HG02938 (cell line): ENCODE results near the gene DECR2.
"Not testable (repeated sequence)": the region's sequence is repeated elsewhere in the genome, so short reads cannot be mapped to it uniquely, and the experiment has no call there.

ENCODE experiments used
- ATAC-seq: cut with Tn5 transposase; IDR thresholded peaks from one replicate; pipeline ENCODE4 v1.9.1; 2021; ENCODE audit warnings: mild to moderate bottlenecking, moderate library complexity; ENCODE audit not compliant: unreplicated experiment

Gene DECR2

DNA sequence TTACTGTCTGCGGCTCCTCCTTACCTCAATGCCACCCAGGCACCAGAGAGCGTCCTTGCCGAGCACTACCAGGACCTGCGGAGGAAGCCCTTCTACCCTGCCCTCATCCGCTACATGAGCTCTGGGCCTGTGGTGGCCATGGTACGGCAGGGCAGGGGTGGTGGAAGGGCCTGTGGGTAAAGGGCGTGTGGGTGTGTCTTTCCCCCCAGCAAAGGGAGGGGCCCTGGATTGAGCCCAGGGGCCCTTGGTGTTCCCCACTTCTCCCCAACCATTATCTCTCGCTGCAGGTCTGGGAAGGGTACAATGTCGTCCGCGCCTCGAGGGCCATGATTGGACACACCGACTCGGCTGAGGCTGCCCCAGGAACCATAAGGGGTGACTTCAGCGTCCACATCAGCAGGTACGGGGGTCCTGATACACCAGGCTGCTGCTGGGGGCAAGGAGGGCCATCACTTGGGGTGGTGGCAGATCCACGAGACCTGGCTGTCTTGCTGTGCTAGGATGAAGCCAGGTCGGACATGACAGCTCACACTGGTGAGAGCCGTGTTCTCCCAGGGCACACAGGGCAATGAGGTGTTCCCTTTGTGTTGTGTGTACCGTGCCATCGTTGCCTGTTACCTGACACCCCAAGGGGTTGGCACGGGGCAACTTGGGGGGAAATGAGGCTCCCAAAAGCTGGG, 2.2 kb upstream of the DECR2 start:
- no peak for ATAC-seq

DNA sequence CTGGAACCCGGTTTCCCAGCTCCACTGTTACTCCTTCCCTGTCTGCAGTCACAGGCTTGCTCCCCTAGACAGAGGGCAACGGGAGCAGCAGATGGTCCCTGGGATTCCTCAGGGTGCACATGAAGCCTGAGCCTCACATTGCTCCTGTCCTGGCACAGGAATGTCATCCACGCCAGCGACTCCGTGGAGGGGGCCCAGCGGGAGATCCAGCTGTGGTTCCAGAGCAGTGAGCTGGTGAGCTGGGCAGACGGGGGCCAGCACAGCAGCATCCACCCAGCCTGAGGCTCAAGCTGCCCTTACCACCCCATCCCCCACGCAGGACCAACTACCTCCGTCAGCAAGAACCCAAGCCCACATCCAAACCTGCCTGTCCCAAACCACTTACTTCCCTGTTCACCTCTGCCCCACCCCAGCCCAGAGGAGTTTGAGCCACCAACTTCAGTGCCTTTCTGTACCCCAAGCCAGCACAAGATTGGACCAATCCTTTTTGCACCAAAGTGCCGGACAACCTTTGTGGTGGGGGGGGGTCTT, 1.6 kb upstream of the DECR2 start:
- ATAC-seq: no peak

DNA sequence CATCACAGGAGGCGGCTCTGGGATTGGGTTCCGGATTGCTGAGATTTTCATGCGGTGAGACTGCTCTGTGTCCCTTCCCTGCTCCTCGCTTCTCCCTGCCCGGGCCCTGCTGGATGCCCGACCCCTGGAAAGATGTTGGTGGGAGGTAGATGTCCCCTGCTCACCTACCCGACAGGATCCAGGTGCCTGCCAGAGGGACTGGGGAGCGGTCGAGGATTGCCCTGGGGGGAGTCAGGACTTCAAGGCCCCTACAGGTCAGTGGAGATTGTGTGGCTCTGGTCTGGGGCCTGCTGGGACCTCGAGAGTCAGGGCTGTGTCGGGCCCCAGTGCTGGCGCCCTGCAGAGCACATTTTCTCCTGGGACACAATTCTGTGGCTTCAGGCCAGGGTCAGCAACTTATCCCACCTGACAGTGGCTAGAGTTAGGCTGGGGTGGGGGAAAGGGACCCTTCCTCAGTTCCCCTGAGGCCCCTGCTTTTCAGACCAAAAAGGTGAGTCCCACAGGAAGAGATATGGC, 3.3 kb downstream of the DECR2 start:
- ATAC-seq: no peak

DNA sequence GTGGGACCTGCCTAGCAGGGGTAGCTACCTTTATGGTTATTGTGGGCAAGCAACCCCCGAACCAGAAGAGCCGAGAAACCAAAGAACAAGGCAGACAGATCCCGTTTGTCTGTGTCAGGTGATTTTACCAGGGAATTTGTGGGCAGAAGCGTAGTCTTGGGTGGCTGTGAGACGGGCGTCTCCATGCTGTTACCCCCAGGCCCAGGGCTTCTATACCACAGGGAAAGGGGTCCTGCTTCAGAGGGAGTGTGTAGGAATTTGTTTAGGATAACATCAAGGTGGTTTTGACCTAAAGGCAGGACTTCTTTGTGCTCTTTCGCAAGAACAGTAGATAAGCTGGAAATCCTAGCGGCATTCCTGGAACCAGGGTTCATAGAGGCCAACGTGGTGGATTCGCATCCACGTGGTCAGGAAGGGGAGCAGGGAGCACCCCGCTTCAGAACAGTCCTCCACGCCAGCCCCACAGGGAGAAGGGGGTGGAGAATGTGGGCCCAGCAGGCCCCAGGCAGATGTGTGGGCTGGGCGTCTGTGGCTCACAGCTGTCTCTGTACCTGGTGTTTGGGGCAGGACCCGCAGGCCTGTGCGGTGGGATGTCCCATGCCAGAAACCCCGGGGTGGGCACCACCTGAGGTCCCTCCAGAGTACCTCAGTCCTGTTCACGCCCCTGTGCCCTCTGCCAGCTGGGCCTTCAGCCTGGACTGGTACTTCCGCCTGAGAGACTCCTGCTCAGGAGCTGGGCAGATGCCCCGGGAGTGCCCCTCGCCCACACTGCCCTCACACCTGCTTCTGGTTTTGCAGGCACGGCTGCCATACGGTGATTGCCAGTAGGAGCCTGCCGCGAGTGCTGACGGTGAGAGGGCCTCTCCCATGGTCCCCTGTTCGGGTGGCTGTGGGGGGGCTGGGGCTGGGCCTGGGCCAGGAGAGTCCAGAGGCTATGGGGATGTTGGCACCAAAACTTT, 4.1 kb downstream of the DECR2 start:
- no peak for ATAC-seq

DNA sequence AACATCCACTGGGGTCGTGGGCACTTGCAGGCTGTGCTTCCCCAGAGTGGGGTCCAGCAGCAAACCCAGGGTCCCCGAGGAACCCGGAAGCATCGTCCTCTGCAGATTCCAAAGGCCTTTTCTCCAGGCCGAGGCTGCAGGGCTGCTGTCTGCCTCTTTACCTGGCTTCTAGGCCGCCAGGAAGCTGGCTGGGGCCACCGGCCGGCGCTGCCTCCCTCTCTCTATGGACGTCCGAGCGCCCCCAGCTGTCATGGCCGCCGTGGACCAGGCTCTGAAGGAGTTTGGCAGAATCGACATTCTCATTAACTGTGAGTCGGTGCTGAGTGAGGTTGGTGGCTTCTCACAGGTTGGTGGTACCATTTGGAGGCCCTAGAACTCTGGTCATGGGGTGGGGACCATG, 5.6 kb downstream of the DECR2 start:
- ATAC-seq: no peak

DNA sequence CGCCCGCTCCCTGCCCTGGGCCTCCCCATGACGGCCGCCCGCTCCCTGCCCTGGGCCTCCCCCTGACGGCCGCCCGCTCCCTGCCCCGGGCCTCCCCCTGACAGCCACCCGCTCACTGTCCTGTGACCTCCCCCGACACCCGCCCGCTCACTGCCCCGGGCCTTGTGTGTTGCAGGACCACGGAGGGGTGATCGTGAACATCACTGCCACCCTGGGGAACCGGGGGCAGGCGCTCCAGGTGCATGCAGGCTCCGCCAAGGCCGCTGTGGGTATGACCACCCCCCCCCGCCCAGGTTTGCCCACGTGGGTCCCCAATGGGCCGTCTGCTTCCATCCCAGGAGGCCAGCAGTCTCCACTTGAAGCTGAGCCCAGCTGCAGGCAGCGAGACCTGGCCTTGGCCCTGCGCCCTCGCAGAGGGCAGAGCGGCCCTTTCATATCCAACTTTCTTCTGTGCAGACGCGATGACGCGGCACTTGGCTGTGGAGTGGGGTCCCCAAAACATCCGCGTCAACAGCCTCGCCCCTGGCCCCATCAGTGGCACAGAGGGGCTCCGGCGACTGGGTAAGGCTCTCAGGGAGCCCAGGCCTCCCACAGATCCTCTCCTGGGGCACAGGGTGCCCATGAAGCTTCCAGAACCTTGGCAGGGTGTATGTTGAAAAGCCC, 9.0 kb downstream of the DECR2 start:
- ATAC-seq: no peak

DNA sequence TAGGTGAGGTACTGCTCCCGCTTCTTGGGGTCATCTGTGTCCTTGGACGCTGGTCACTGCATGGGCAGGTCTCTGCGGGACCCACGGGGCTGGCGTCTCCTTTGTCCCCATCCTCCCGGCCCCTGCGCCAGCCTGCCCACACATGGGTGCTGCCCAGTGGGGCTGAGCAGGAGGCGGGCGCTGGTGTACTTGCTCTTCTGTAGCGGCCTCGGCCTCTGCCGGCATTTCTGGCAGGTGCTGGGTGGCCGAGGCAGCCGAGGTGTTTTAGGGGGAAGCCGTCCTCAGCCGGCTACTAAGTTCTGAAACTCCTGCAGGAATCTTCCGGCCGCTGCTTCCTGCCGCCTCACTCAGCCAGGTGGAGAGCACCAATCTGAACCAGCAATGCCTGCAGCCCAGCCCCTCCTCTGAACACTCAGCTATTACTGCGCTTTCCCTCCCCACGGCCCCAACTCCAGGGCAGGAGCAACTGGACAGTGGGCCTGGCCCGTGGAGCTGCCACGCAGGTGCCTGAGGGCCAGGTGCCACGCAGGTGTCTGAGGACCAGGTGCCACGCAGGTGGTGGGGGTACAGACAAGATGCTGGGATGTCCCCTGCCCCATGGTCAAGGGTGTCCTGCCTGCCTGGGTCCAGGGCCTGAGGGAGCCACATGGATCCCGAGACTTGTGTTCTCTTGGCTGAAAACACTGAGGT, 10.0 kb downstream of the DECR2 start:
- no peak for ATAC-seq

DNA sequence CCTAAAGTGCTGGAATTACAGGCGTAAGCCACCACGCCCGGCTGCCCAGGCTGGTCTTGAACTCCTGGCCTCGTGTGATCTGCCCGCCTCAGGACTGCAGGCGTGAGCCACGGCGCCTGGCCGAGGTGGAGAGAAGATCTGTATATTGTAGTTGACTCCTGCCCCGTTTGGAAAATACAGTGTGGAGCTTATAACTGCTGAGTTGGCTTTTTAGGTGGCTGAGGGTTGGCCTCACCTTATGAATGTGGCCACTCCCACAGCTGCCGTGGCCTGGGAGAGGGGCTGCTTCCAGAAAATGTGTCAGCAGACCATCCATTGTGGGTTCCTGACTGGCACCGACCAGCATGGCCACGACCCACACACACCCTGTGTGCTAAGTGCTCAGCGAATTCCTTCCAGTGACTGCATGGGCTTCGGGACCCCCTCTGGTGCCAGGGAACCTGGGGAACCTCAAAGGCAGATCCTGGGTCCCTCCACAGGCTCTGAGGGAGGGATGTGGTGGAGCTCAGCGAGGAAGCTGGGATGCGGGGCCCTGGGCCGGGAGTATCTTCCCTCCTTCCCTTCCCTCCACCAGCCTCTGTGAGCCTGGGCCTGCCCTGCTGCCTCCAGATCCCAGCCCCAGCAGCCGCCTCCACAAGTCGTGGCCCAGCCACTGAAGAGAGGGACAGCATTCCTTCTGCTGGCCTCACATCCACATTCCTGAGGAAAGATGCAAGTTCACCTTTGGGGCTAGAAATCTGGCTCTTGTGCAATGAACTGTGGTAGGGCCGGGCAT, 12.9 kb downstream of the DECR2 start:
- ATAC-seq: no peak

DNA sequence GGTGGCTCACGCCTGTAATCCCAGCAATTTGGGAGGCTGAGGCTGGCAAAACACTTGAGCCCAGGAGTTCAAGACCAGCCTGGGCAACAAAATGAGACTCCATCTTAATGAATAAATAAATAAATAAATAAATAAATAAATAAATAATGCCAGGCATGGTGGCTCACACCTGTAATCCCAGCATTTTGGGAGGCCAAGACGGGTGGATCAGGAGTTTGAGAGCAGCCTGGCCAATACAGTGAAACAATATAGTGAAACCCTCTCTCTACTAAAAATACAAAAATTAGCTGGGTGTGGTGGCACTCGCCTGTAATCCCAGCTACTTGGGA, 13.4 kb downstream of the DECR2 start:
- not testable (repeated sequence) for ATAC-seq

DNA sequence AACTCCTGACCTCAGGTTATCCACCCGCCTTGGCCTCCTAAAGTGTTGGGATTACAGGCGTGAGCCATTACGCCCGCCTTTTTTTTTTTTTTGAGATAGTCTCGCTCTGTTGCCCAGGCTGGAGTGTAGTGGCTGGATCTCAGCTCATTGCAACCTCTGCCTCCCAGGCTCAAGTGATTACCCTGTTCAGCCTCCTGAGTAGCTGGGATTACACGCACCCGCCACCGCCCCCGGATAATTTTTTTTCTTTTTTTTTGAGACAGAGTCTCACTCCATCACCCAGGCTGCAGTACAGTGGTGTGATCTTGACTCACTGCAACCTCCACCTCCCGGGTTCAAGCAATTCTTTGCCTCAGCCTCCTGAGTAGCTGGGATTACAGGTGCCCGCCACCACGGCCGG, 20.5 kb downstream of the DECR2 start:
- ATAC-seq: not testable (repeated sequence)

DNA sequence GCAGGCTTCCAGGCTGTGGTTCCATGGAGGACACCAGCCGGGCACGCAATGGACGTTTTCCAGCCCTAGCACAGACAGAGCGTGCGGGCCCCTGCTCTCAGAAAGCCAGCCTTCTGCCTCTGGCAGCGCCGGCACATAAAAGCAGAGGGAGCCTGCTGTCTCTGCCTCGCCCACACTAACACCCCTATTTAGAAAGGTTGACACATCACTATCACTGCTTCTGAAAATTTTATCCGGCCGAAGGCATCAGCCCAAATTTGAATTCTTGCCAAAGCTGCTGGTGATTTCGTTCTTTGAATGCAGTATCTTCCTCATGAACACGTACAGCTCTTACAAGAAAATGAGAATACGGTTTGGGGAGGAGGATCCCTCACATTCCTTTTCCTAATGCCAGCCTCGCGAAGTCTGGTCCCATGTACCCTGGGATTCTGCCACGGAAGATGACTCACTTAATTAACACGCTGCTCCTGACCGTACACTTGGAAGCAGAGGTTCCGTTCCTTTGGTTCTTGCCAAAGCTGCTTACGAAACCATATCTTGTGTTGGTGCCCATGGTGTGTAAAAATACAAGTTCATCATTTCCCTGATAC, 22.4 kb downstream of the DECR2 start:
- no peak for ATAC-seq

DNA sequence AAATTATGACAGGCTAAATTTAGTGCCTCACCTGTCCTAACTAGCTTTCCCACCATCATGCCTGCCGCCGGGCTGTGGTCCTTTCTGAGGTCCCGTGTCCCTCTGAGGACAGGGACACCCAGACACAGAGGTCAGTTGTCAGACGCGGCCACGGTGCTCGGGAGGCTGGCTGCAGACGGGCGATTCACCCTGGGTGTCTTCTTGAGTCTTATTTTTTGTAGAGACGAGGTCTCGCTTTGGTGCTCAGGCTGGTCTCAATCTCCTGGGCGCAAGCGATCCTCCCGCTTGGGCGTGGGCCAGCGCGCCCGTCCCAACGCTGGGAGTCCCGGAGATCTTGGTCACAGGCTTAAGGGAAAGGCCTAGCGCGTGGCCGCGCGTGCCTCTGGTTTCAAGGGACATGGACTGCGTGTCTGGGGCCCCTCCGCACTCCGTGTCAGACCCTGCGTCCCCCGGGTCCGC, 23.0 kb downstream of the DECR2 start:
- no peak for ATAC-seq

DNA sequence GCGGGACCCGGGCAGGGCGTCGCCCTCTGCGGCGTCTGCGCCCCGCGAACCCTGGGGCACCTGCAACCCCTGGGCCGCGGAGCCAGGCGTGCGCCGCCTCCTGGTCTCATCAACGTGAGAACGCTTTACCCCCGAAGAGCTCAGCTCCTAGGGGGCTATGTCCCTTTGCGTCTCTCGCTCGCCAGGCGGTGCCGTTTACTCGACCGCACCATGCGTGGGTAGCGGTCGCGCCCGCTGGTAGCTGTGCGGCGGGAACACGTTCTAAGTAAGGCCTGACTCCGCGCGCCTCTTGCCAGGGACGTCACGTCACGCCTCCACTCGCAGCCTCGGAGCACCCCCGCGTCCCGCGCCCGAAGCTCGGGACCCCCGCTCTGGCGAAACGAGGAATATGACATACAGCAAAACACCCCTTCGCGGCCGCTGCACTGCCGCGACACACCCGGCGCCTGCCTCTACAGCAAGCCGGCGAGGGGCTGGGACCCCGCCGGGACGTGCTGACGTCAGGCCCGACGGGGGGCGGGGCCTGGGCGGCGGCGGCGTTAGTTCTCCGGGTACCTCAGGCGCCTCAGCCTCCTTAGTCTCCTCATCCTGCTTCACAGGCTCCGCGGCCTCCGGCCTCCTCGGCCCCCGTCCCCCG, 23.5 kb downstream of the DECR2 start, which contains the start of gene RAB11FIP3:
RAB11FIP3 (plus strand) TSS at position 568 of the 637 bp plus-strand sequence. CDS start 358 bp downstream, outside the sequence.
- peak; percentile 73 for ATAC-seq

DNA sequence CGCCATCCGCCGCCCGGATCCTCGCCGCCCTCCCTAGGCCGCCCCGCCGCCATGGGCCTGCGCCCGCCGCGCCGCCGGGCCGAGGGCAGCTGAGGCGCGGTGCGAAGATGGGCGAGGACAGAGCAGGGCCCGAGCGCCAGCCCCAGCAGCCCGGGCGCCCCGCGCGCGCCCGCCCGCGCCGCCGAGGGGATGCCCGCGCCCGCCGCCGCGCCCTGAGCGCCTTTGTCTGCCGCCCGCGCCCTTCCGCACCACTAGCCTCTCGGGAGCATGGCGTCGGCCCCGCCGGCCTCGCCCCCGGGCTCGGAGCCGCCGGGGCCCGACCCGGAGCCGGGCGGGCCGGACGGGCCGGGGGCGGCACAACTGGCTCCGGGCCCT, 24.0 kb downstream of the DECR2 start:
- peak; percentile 37 for ATAC-seq

DNA sequence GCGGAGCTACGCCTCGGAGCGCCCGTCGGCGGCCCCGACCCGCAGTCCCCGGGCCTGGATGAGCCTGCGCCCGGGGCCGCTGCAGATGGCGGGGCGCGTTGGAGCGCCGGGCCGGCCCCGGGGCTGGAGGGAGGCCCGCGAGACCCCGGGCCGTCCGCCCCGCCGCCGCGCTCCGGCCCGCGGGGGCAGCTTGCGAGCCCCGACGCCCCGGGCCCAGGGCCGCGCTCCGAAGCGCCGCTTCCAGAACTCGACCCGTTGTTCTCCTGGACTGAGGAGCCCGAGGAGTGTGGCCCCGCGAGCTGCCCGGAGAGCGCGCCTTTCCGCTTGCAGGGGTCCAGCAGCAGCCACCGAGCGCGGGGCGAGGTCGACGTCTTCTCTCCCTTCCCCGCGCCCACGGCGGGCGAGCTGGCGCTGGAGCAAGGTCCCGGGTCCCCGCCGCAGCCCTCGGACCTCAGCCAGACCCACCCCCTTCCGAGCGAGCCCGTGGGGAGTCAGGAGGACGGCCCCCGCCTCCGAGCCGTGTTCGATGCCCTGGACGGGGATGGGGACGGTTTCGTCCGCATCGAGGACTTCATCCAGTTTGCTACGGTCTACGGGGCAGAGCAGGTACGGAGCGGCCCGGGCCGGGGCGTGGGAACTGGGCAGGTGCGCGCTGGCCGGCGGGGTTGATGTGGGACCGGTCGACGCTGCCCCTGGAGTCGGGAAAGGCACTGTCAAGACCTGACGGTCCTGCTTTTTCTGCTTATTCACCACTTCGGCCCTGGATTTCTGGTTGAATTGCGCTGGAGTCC, 24.6 kb downstream of the DECR2 start:
- ATAC-seq: peak; percentile 25

DNA sequence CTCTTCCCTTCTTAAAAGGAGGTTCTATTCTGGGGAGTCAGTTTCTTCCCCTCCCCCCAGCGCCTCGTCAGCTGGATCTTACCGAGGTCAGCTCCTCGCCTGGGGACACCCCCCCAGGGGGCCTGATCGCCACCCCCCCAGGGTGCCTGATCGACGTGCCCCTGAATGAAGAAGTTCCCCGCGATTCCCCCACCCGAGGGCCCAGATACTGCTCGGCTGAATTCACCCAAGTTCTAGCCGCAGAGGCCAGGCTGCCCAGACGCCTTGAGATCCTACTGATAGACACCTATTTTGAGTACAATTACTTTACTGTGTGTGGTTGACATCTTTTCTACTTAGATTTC, 25.2 kb downstream of the DECR2 start:
- ATAC-seq: no peak

DNA sequence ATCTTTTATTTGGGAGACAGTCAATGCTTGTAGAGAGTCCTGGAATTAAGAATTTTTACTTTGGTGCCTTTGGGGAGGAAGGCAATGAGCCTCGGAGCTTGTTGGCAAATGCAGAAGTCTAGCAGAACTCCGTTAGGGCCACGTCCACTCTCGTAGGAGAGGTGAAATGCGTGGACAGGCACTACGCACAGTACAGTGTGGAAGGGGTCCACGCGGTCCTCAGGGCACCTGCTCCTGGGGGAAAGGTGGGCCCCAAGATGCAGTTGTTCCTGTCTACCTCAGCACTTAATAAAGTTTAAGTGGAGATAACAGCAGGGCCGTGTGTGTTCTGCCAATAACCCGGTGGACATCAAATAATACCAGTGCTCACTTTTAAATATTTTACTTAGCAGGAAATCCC, 25.6 kb downstream of the DECR2 start:
- no peak for ATAC-seq

DNA sequence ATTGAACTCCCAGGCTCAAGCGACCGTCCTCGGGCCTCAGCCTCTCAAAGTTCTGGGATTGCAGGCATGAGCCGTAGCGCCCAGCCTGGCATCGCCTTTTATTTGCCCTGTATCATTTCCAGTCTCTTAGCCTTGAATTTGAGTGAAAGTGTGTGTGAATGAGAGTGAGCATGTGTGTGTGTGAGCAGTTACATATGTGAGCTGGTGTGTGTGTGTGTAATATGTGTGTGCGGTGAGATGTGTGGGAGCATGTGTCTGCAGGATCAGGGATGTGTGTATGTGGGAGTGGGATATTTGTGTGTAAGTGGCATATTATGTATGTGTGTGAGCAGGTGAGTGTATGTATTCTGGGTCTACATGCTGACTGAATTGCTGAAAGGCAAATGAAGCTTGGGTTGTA, 29.2 kb downstream of the DECR2 start:
- no peak for ATAC-seq
